Neuronal stem cell (in vitro differentiated cells): ENCODE data around the gene PLXDC1.
A peak's percentile ranks its signal among the peaks of the same experiment; 100 is the strongest.
"Not testable (repeated sequence)": the region's sequence is repeated elsewhere in the genome, so short reads cannot be mapped to it uniquely, and the experiment has no call there.

ENCODE experiments used
- DNase-seq: peaks from one replicate; pipeline ENCODE4 v3.0.0-alpha.2; 2013; ENCODE audit warnings: low spot score
- H2AFZ ChIP-seq: one replicate; pipeline ENCODE4 v1.6.1; 2013; ENCODE audit warnings: mild to moderate bottlenecking, low read length, inconsistent platforms
- H2AK5ac ChIP-seq: 2 replicates; pipeline ENCODE4 v1.6.1; 2013; ENCODE audit warnings: low read depth, mild to moderate bottlenecking, inconsistent platforms, low read length, moderate library complexity, mixed read lengths
- H2BK120ac ChIP-seq: 2 replicates; pipeline ENCODE4 v1.6.1; 2013; ENCODE audit warnings: low read depth, mild to moderate bottlenecking, inconsistent platforms, low read length, moderate library complexity, mixed read lengths
- H2BK12ac ChIP-seq: one replicate; pipeline ENCODE4 v1.6.1; 2013; ENCODE audit warnings: low read length, inconsistent platforms
- H2BK15ac ChIP-seq: 2 replicates; pipeline ENCODE4 v1.6.1; 2013; ENCODE audit warnings: mild to moderate bottlenecking, low read length, inconsistent platforms, mixed read lengths
- H2BK5ac ChIP-seq: one replicate; pipeline ENCODE4 v1.6.1; 2013; ENCODE audit warnings: inconsistent platforms, mild to moderate bottlenecking, low read length, moderate library complexity
- H3K14ac ChIP-seq: one replicate; pipeline ENCODE4 v1.6.1; 2013; ENCODE audit warnings: low read length, inconsistent platforms
- H3K18ac ChIP-seq: 2 replicates; pipeline ENCODE4 v1.6.1; 2013; ENCODE audit warnings: low read length, inconsistent platforms
- H3K23ac ChIP-seq: 2 replicates; pipeline ENCODE4 v1.6.1; 2013; ENCODE audit warnings: low read depth, mild to moderate bottlenecking, mixed read lengths, low read length, inconsistent platforms; ENCODE audit not compliant: poor library complexity
- H3K27ac ChIP-seq: replicated peaks from 3 replicates; pipeline ENCODE4 v1.5.1; 2013; ENCODE audit warnings: low read length, inconsistent platforms
- H3K27me3 ChIP-seq, 3 experiments: 2 replicates each; pipeline ENCODE4 v1.6.1; 2013; ENCODE audit warnings: low read length in 3 of 3, mild to moderate bottlenecking in 2 of 3, inconsistent platforms in 1 of 3, low read depth in 1 of 3, mixed read lengths in 1 of 3, moderate library complexity in 1 of 3; ENCODE audit not compliant: control insufficient read depth in 3 of 3, insufficient read depth in 3 of 3
- H3K36me3 ChIP-seq, 2 donors: replicated peaks in 1 of 2; 2 replicates each; pipeline ENCODE4 v1.6.1; 2013; ENCODE audit warnings: low read length in 2 of 2; ENCODE audit not compliant: control insufficient read depth in 2 of 2, insufficient read depth in 2 of 2
- H3K4ac ChIP-seq: 2 replicates; pipeline ENCODE4 v1.6.1; 2013; ENCODE audit warnings: inconsistent platforms, mild to moderate bottlenecking, low read length, moderate library complexity
- H3K4me1 ChIP-seq, 2 donors: 1 replicate in 1 of 2; 2 replicates in 1 of 2; pipeline ENCODE4 v1.6.1; 2013; ENCODE audit warnings: low read length in 2 of 2, low read depth in 1 of 2; ENCODE audit not compliant: control insufficient read depth in 2 of 2, insufficient read depth in 1 of 2
- H3K4me2 ChIP-seq: one replicate; pipeline ENCODE4 v1.6.1; 2013; ENCODE audit warnings: mild to moderate bottlenecking, low read length, inconsistent platforms; ENCODE audit not compliant: insufficient read depth, poor library complexity, severe bottlenecking
- H3K4me3 ChIP-seq, 2 donors: 2 replicates each; pipeline ENCODE4 v1.5.1; 2013; ENCODE audit warnings: low read length in 2 of 2, mild to moderate bottlenecking in 2 of 2, inconsistent platforms in 1 of 2, moderate library complexity in 1 of 2
- H3K79me1 ChIP-seq: one replicate; pipeline ENCODE4 v1.6.1; 2013; ENCODE audit warnings: low read depth, mild to moderate bottlenecking, inconsistent platforms, low read length, moderate library complexity
- H3K9ac ChIP-seq: one replicate; pipeline ENCODE4 v1.6.1; 2013; ENCODE audit warnings: mild to moderate bottlenecking, low read depth, low read length, inconsistent platforms; ENCODE audit not compliant: poor library complexity
- H3K9me3 ChIP-seq, 2 donors: replicated peaks in 1 of 2; 2 replicates each; pipeline versions ENCODE3 to v1.6.1; 2013; ENCODE audit warnings: low read length in 2 of 2, mild to moderate bottlenecking in 2 of 2, inconsistent platforms in 1 of 2, low read depth in 1 of 2, mixed read lengths in 1 of 2, moderate library complexity in 1 of 2; ENCODE audit not compliant: control insufficient read depth in 2 of 2, insufficient read depth in 1 of 2
- H4K8ac ChIP-seq: one replicate; pipeline ENCODE4 v1.6.1; 2013; ENCODE audit warnings: low read depth, mild to moderate bottlenecking, inconsistent platforms, low read length, moderate library complexity
- H4K91ac ChIP-seq: one replicate; pipeline ENCODE4 v1.6.1; 2013; ENCODE audit warnings: low read length, low read depth, mild to moderate bottlenecking, inconsistent platforms; ENCODE audit not compliant: poor library complexity
- WGBS, 2 donors: extraction: QIAGEN DNeasy Blood & Tissue Kit; methylation state at CpG; one replicate each; pipeline ENCODE4 v1.1.7; 2013; ENCODE audit warnings: missing lambda C conversion rate in 2 of 2, mixed read lengths in 1 of 2; ENCODE audit not compliant: insufficient read length in 2 of 2, insufficient replicate concordance in 1 of 2; ENCODE audit errors: extremely low coverage in 2 of 2; 5-methylcytosine and 5-hydroxymethylcytosine counted together

Gene PLXDC1

GRCh38 chr17:39027455-39028035, 123.9 kb downstream of the PLXDC1 start:
- peaks cover 0 to 58% (median 10%) of the 10 kb centered on the region in 3 experiments for H3K27me3 ChIP-seq
- H3K4me3 ChIP-seq, result peak overlapping the region in 1 of 2 donors; percentile 67
- H3K23ac ChIP-seq, result no peak overlapping the region
- H2BK15ac ChIP-seq, result no peak overlapping the region
- no peak overlapping the region for H2BK12ac ChIP-seq
- H3K4ac ChIP-seq, result no peak overlapping the region
- no peak overlapping the region for H3K14ac ChIP-seq
- H3K4me1 ChIP-seq, result peaks cover 0 to 3% of the 10 kb centered on the region in 2 donors
- no peak overlapping the region for H4K91ac ChIP-seq
- peak overlapping the region; percentile 55 for H2BK5ac ChIP-seq
- peak overlapping the region; percentile 25 for H4K8ac ChIP-seq
- H3K9ac ChIP-seq, result no peak overlapping the region
- WGBS, 2 donors, result no CpG with 5 or more reads among the region's 21 CpGs
- H3K36me3 ChIP-seq, result no peaks in the 10 kb centered on the region
- H3K27ac ChIP-seq, result no peak overlapping the region
- H3K18ac ChIP-seq, result no peak overlapping the region
- H2AFZ ChIP-seq, result peak overlapping the region; percentile 77
- H2AK5ac ChIP-seq, result no peak overlapping the region
- H3K4me2 ChIP-seq, result peak overlapping the region; percentile 75
- no peaks in the 10 kb centered on the region for H3K79me1 ChIP-seq
- no peaks in the 10 kb centered on the region for H3K9me3 ChIP-seq
- H2BK120ac ChIP-seq, result no peak overlapping the region
- no peak for DNase-seq

GRCh38 chr17:39026980-39027451, 124.4 kb downstream of the PLXDC1 start:
- Histone ChIP-seq H3K79me1 (no peaks in the 10 kb centered on the region), H3K9me3 (no peaks in the 10 kb centered on the region), H3K18ac (no peak overlapping the region), H3K4me2 (peak overlapping the region; percentile 75), H3K4me3 (peak overlapping the region; percentile 12 to 67), H3K9ac (no peak overlapping the region), H3K27me3 (peaks cover 0 to 56% (median 10%) of the 10 kb centered on the region in 3 experiments), H3K4ac (no peak overlapping the region), H2AK5ac (no peak overlapping the region), H3K36me3 (no peaks in the 10 kb centered on the region), H3K14ac (no peak overlapping the region), H4K8ac (no peak overlapping the region), H3K27ac (no peak overlapping the region), H2BK15ac (no peak overlapping the region), H4K91ac (no peak overlapping the region), H3K23ac (no peak overlapping the region), H2BK120ac (no peak overlapping the region), H2AFZ (peak overlapping the region; percentile 77), H2BK5ac (peak overlapping the region; percentile 55), H3K4me1 (peaks cover 0 to 3% of the 10 kb centered on the region in 2 donors), H2BK12ac (no peak overlapping the region)
- no CpG with 5 or more reads among the region's 26 CpGs for WGBS, 2 donors
- no peak for DNase-seq

DNA sequence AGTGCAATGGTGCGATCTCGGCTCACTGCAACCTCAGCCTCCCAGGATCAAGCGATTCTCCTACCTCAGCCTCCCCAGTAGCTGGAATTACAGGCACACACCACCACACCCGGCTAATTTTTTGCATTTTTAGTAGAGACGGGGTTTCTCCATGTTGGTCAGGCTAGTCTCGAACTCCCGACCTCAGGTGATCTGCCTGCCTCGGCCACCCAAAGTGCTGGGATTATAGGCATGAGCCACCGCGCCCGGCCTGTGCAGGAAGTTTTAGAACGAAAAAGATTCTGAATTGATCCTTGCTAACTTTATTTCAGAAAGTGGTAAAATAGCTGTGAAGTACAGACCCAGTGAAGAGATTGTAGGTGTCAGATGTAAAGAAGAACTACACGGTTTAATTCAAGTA, 125.1 kb downstream of the PLXDC1 start:
- H3K23ac ChIP-seq, H2AFZ ChIP-seq, H3K9ac ChIP-seq, H3K14ac ChIP-seq, H3K9me3 ChIP-seq, H2BK15ac ChIP-seq, H4K91ac ChIP-seq, H4K8ac ChIP-seq, DNase-seq, H3K4me3 ChIP-seq, H3K18ac ChIP-seq, H2BK120ac ChIP-seq, H2AK5ac ChIP-seq, H3K79me1 ChIP-seq, H3K27ac ChIP-seq, H2BK12ac ChIP-seq, H3K4me2 ChIP-seq, H3K36me3 ChIP-seq, H3K4ac ChIP-seq, H2BK5ac ChIP-seq, H3K4me1 ChIP-seq: not testable (repeated sequence)
- WGBS, 2 donors, result no CpG with 5 or more reads among the region's 13 CpGs
- peaks cover 0 to 56% (median 10%) of the 10 kb centered on the region in 3 experiments for H3K27me3 ChIP-seq

DNA sequence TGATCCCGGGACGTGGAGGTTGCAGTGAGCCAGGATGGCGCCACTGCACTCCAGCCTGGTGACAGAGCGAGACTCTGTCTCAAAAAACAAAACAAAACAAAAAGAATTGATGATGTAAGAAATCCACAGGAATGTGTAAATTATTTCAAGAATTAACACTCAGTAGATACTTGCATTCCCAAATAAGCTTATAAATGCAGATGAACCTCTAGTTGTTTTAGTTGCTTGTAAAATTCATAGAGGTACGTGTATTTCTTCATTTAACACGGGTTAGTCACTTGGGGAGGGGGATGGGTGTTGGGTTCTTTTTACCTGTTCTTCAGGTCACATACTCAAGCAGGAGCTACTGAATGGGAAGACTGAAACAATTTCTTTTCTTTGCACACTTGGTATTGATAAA, 128.5 kb downstream of the PLXDC1 start:
- no peaks in the 10 kb centered on the region for H3K9me3 ChIP-seq
- no peaks in the 10 kb centered on the region for H3K36me3 ChIP-seq

More for the DNA sequence above, 128.5 kb downstream of the PLXDC1 start:
- H2BK120ac ChIP-seq, result no peak overlapping the region
- no peak overlapping the region for H3K14ac ChIP-seq
- no peak overlapping the region for H2BK15ac ChIP-seq
- H3K4me3 ChIP-seq, result no peak overlapping the region
- H3K27me3 ChIP-seq, result peaks cover 0 to 37% (median 10%) of the 10 kb centered on the region in 3 experiments
- H3K27ac ChIP-seq, result no peak overlapping the region
- no peak overlapping the region for H2BK12ac ChIP-seq
- no peak overlapping the region for H2AK5ac ChIP-seq
- no peak overlapping the region for H3K4me2 ChIP-seq
- H3K23ac ChIP-seq, result no peak overlapping the region
- no peak overlapping the region for H3K4ac ChIP-seq
- H3K4me1 ChIP-seq, result peaks cover 0 to 5% of the 10 kb centered on the region in 2 donors
- no peak overlapping the region for H2AFZ ChIP-seq
- H2BK5ac ChIP-seq, result no peak overlapping the region
- no peak overlapping the region for H4K8ac ChIP-seq
- no peak overlapping the region for H4K91ac ChIP-seq
- DNase-seq, result no peak
- no peak overlapping the region for H3K18ac ChIP-seq
- WGBS, 2 donors, result no CpG with 5 or more reads among the region's 6 CpGs
- no peaks in the 10 kb centered on the region for H3K79me1 ChIP-seq
- H3K9ac ChIP-seq, result no peak overlapping the region
